Fibroblast of lung (primary cell): Measurements from ENCODE around the gene CCDC174.

ENCODE experiments used
- EZH2 ChIP-seq: IDR thresholded peaks from 2 replicates; pipeline ENCODE4 v1.5.1; 2012; ENCODE audit warnings: low read length, control low read depth, mild to moderate bottlenecking; ENCODE audit errors: missing control alignments
- TF ChIP-seq, protein P1 (sequence below), 2 donors: IDR thresholded peaks in 1 of 2; conservative IDR thresholded peaks in 1 of 2; 1 replicate in 1 of 2; 2 replicates in 1 of 2; pipeline ENCODE4 v1.5.1; 2011 to 2012; ENCODE audit warnings: low read length in 2 of 2, control low read depth in 1 of 2, inconsistent platforms in 1 of 2, low read depth in 1 of 2, mild to moderate bottlenecking in 1 of 2

DNA sequence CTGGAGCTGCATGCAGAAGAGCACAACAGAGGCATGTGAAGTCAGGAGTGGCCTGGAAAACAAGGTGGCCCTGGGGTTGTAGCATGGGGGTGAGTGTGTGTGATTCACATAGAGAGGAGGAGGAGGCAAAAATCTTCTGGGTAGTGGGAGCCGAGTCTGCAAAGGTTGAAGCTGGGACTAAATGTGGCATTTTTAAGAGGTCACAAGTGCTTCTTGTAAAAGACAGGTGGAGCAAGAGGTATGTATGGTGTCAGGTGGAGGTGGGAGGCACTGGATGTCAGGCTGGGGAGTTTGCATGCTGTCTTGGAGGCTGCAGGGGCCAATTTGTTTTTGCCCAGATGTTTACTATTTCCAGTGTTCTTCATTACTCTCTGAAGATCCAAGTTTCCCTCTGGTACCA, 65.7 kb downstream of the CCDC174 start:
- TF ChIP-seq, protein P1, sequence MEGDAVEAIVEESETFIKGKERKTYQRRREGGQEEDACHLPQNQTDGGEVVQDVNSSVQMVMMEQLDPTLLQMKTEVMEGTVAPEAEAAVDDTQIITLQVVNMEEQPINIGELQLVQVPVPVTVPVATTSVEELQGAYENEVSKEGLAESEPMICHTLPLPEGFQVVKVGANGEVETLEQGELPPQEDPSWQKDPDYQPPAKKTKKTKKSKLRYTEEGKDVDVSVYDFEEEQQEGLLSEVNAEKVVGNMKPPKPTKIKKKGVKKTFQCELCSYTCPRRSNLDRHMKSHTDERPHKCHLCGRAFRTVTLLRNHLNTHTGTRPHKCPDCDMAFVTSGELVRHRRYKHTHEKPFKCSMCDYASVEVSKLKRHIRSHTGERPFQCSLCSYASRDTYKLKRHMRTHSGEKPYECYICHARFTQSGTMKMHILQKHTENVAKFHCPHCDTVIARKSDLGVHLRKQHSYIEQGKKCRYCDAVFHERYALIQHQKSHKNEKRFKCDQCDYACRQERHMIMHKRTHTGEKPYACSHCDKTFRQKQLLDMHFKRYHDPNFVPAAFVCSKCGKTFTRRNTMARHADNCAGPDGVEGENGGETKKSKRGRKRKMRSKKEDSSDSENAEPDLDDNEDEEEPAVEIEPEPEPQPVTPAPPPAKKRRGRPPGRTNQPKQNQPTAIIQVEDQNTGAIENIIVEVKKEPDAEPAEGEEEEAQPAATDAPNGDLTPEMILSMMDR (conservative IDR thresholded peaks at IDR 0.05 in 1 of 2, IDR thresholded peaks at IDR 0.05 in 1 of 2; ENCODE audit: low read depth in 1 of 2, low read length in 2 of 2) = no peak
- no peak for TF ChIP-seq EZH2
